ENCODE data around the gene EMC6. TPM values are rescaled to one million over a fixed set of nuclear protein-coding genes. Genes with fewer than 3 reads are reported as not detected.

Gene EMC6
- total and polyA plus RNA-seq, 11 donors = 24.2 to 190 (median 52.1) TPM

- peak in 1 of 5 donors; percentile 39 for DNase-seq
- no peak for ATAC-seq
- TF ChIP-seq CTCF (IDR thresholded peaks at IDR 0.05) (no peak), POLR2A (IDR thresholded peaks at IDR 0.05) (no peak)
- intact Hi-C loops (cut with DNase I) = loop anchor here in 3 of 10 donors (10.0 kb wide), 2 partner anchors 105 to 595 kb away; no protein-coding TSS in a partner anchor
- H3K27ac ChIP-seq = peak overlapping the region in 10 of 12 donors; percentile 7 to 82 (median 54)
- WGBS, 4 donors = 23 to 26% (median 24%) methylated on average over 7 of the region's 7 CpGs
- H3K4me3 ChIP-seq = no peak overlapping the region
- H3K27me3 ChIP-seq = no peaks in the 10 kb centered on the region
- H3K36me3 ChIP-seq = peaks cover 0 to 41% (median 15%) of the 10 kb centered on the region in 9 donors
- no peaks in the 10 kb centered on the region for H3K9me3 ChIP-seq
- peaks cover 0 to 40% (median 24%) of the 10 kb centered on the region in 12 donors for H3K4me1 ChIP-seq
These were observed 28.5 kb upstream of the EMC6 start for GRCh38 chr17:3639981-3640596.

DNA sequence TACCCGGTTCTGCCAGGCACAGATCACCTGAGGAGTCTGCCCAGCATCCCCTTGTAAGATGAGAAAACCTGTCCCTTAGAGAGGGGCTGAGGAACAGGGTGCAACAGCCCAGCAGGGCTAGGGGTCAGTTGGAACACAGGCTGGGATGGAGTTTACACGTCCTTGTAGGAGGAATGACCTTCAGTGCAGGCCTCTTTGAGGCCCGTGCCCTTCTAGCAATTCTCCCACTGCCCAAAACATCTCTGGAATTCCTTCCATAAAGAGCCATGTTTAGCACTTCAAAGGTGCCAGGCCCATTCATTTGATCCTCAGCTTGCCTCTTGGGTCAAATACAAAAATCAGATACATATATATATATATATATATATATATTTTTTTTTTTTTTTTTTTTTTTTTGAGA, 27.6 kb upstream of the EMC6 start:
- Histone ChIP-seq H3K36me3 (peaks cover 0 to 48% (median 15%) of the 10 kb centered on the region in 9 donors), H3K9me3 (no peaks in the 10 kb centered on the region), H3K27ac (peak overlapping the region in 9 of 12 donors; percentile 7 to 82 (median 55)), H3K4me3 (no peak overlapping the region), H3K4me1 (peaks cover 0 to 35% (median 23%) of the 10 kb centered on the region in 12 donors), H3K27me3 (no peaks in the 10 kb centered on the region)
- DNase-seq (peak in 1 of 5 donors; percentile 19), ATAC-seq (no peak)
- 42 to 54% (median 48%) methylated on average over 3 of the region's 3 CpGs for WGBS, 4 donors
- intact Hi-C loops (cut with DNase I) = loop anchor here in 1 of 10 donors (10.0 kb wide), 2 partner anchors 106 to 596 kb away; no protein-coding TSS in a partner anchor
- TF ChIP-seq POLR2A (IDR thresholded peaks at IDR 0.05) (no peak), CTCF (IDR thresholded peaks at IDR 0.05) (no peak)

DNA sequence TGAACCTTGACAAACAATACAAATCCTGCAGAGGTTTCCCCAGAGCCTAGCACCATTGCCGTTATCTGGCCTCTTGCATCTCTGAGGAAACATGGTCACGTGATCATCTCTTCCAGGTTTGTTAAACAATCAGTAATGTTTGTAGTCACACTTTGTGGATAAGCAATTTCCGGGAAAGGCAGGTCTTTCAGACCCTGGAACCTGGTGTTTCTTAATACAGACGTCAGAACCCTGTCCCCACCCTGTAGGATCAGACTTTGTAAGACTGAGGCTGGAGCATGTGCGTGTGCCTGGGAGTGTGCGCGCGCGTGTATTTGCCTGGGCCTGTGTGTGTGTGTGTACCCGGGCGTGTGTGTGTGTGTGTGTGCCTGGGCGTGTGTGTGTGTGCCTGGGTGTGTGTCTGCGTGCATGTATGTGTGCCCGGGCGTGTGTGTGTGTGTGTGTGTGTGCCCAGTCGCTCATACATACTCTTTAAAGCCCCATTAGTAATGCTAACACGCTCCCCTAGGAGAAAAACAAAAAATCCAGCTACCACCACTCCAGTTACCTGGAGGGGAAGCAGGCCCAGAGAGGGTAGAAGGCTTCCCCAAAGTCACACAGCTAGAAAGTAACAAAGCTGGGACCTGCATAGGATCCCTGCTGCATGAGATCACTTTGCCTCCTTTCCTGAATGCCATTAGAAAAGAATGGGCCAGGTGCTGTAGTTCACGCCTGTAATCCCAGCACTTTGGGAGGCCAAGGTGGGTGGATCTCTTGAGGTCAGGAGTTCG, 26.7 kb upstream of the EMC6 start:
- Histone ChIP-seq H3K27me3 (no peaks in the 10 kb centered on the region), H3K4me3 (no peak overlapping the region), H3K9me3 (no peaks in the 10 kb centered on the region), H3K36me3 (peaks cover 0 to 53% (median 15%) of the 10 kb centered on the region in 9 donors), H3K4me1 (peaks cover 0 to 33% (median 22%) of the 10 kb centered on the region in 12 donors), H3K27ac (peak overlapping the region in 4 of 12 donors; percentile 16 to 55 (median 40))
- ATAC-seq (peak in 2 of 4 donors; percentile 17 to 42), DNase-seq (peak in 1 of 5 donors; percentile 4)
- TF ChIP-seq POLR2A (IDR thresholded peaks at IDR 0.05) (no peak), CTCF (IDR thresholded peaks at IDR 0.05) (no peak)
- WGBS, 4 donors = 78 to 81% (median 79%) methylated on average over 18 to 19 of the region's 19 CpGs
- intact Hi-C loops (cut with DNase I) = loop anchor here in 1 of 10 donors (10.0 kb wide), 2 partner anchors 107 to 597 kb away; no protein-coding TSS in a partner anchor

DNA sequence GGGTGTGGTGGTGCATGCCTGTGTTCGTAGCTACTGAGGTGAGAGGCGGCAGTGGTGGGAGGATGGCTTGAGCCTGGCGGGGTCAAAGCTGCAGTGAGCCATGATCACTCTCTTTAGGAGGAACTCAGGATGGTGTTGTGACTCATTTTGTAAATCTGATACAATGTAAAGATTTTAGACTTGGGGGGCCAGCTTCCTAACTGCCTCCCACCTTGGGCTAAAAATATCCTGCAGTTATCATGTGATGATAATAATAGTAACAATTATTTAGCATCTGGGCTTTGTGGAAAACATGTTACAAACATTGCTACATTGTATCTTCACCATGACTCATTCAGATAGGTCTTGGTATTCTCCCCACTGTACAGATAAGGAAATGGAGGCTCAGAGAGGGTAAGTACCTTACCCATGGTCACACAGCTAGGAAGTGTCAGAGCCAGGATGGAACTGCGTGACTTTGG, 24.7 kb upstream of the EMC6 start:
- no peak for TF ChIP-seq CTCF (IDR thresholded peaks at IDR 0.05)
- TF ChIP-seq POLR2A (IDR thresholded peaks at IDR 0.05) = no peak
- Histone ChIP-seq H3K27me3 (no peaks in the 10 kb centered on the region), H3K4me1 (peaks cover 0 to 25% (median 15%) of the 10 kb centered on the region in 12 donors), H3K9me3 (no peaks in the 10 kb centered on the region), H3K36me3 (peaks cover 0 to 61% (median 32%) of the 10 kb centered on the region in 9 donors), H3K4me3 (no peak overlapping the region), H3K27ac (no peak overlapping the region)
- DNase-seq (peak in 1 of 5 donors; percentile 21), ATAC-seq (no peak)
- 90 to 95% (median 92%) methylated on average over 4 of the region's 4 CpGs for WGBS, 4 donors
- intact Hi-C loops (cut with DNase I) = loop anchor here in 1 of 10 donors (10.0 kb wide), 2 partner anchors 109 to 599 kb away; no protein-coding TSS in a partner anchor
